A673 (cell line): Measurements from ENCODE around the gene UBE2J2. TPM values are rescaled to one million over a fixed set of nuclear protein-coding genes. Genes with fewer than 3 reads are reported as not detected.

Experiments used
- BruUV-seq: library from RNA; stranded (reverse); fragments of 400-500 nt; replicated peaks from 2 replicates; lab custom pipeline; 2021; lab: Mats Ljungman, UMichigan
- CTCF ChIA-PET: fragments of 300-600 bp; sonication (Branson Sonifier 250); formaldehyde crosslinking; loops from one replicate; lab custom pipeline; 2022; ENCODE audit warnings: antibody characterized with exemption; lab: Charles Lee
- POLR2A ChIA-PET: fragments of 300-600 bp; sonication (Branson Sonifier 250); formaldehyde crosslinking; loops from one replicate; lab custom pipeline; 2022; ENCODE audit warnings: antibody characterized with exemption; ENCODE audit not compliant: low non-redundant PET; lab: Charles Lee
- DNase-seq: peaks from one replicate; pipeline ENCODE4 v3.0.0-alpha.2; 2015; ENCODE audit warnings: low spot score
- H3K27ac ChIP-seq: fragments of 200-600 bp; sonication (generic); 2 replicates; pipeline ENCODE4 v1.5.1; 2016; ENCODE audit warnings: mixed run types, low read depth, mild to moderate bottlenecking, mixed read lengths, antibody characterized with exemption, low read length; ENCODE audit not compliant: poor library complexity, severe bottlenecking
- H3K27me3 ChIP-seq: fragments of 200-600 bp; sonication (generic); replicated peaks from 2 replicates; pipeline ENCODE4 v1.6.1; 2017; ENCODE audit warnings: mixed run types, low read depth, mild to moderate bottlenecking, mixed read lengths, antibody characterized with exemption, low read length; ENCODE audit not compliant: insufficient read depth, poor library complexity
- H3K36me3 ChIP-seq: fragments of 200-600 bp; sonication (generic); 2 replicates; pipeline ENCODE4 v1.6.1; 2016; ENCODE audit warnings: mixed run types, mild to moderate bottlenecking, mixed read lengths, antibody characterized with exemption, low read length; ENCODE audit not compliant: insufficient read depth, poor library complexity, severe bottlenecking
- H3K4me1 ChIP-seq: fragments of 200-600 bp; sonication (generic); 2 replicates; pipeline ENCODE4 v1.6.1; 2017; ENCODE audit warnings: mixed run types, mild to moderate bottlenecking, mixed read lengths, antibody characterized with exemption, low read length; ENCODE audit not compliant: insufficient read depth, poor library complexity, severe bottlenecking
- H3K4me3 ChIP-seq: fragments of 200-600 bp; sonication (generic); 2 replicates; pipeline ENCODE4 v1.5.1; 2016; ENCODE audit warnings: low read depth, mixed run types, mild to moderate bottlenecking, mixed read lengths, low read length; ENCODE audit not compliant: poor library complexity, severe bottlenecking
- H3K9me3 ChIP-seq: fragments of 200-600 bp; sonication (generic); 2 replicates; pipeline ENCODE4 v1.6.1; 2016; ENCODE audit warnings: mixed run types, low read depth, mild to moderate bottlenecking, mixed read lengths, antibody characterized with exemption, low read length; ENCODE audit not compliant: poor library complexity, severe bottlenecking
- CTCF ChIP-seq: fragments of 300-800, 200-600 bp; sonication (generic); conservative IDR thresholded peaks from 2 replicates; pipeline ENCODE4 v1.5.1; 2017; ENCODE audit warnings: low read depth, mild to moderate bottlenecking, antibody characterized with exemption, low read length, moderate library complexity, mixed read lengths
- EZH2 ChIP-seq: fragments of 200-600 bp; sonication (generic); IDR thresholded peaks from 2 replicates; pipeline ENCODE4 v1.6.1; 2017; ENCODE audit warnings: borderline replicate concordance, low read depth, mild to moderate bottlenecking, mixed read lengths, antibody characterized with exemption, low read length; ENCODE audit not compliant: poor library complexity, severe bottlenecking
- intact Hi-C: fragments of 100-400 bp; cut with micrococcal nuclease; formaldehyde crosslinking; loops from one replicate; pipeline ENCODE4 v1.10.0; 2022; ENCODE audit not compliant: unreplicated experiment
- total RNA-seq: library from RNA; stranded (reverse); gene quantifications from 2 replicates; pipeline ENCODE4 v1.2.3, GENCODE V29; 2021

UBE2J2 gene
- total RNA-seq, 1 experiment from 2014 or later = 92.8 TPM

GRCh38 chr1:1308756-1309250, 35.1 kb upstream of the UBE2J2 start:
- BruUV-seq = TSS peak; percentile 48
- Histone ChIP-seq H3K4me1 (peaks cover 38% of the 10 kb centered on the region), H3K4me3 (peak overlapping the region; percentile 88), H3K27me3 (no peaks in the 10 kb centered on the region), H3K36me3 (peaks cover 21% of the 10 kb centered on the region), H3K9me3 (no peaks in the 10 kb centered on the region), H3K27ac (peak overlapping the region; percentile 96)
- POLR2A ChIA-PET = interaction anchor here (0.5 kb wide), 1 partner anchor 360 kb away, joined by 8 read pairs; no protein-coding TSS in a partner anchor
- DNase-seq = no peak
- CTCF ChIA-PET = no interaction called here
- intact Hi-C loops = loop anchor here (5.0 to 10.0 kb wide), 2 partner anchors 187 to 284 kb away; partner anchors contain the start of gene AGRN
- TF ChIP-seq EZH2 (no peak), CTCF (no peak)

GRCh38 chr1:1307923-1308755, 34.5 kb upstream of the UBE2J2 start, which contains the start of the genes ACAP3 and PUSL1:
ACAP3 (minus strand) TSS chr1:1307930; CDS start chr1:1307815, 115 bp downstream.
PUSL1 (plus strand) TSS chr1:1308597; CDS start chr1:1308644, 47 bp downstream.
- POLR2A ChIA-PET = no interaction called here
- Histone ChIP-seq H3K27ac (peak within 1 kb of the TSS; percentile 96), H3K36me3 (peaks cover 15% of the 10 kb centered on the region), H3K4me1 (peaks cover 39% of the 10 kb centered on the region), H3K9me3 (no peaks in the 10 kb centered on the region), H3K4me3 (peak within 1 kb of the TSS; percentile 88), H3K27me3 (no peaks in the 10 kb centered on the region)
- intact Hi-C loops = loop anchor here (5.0 to 10.0 kb wide), 2 partner anchors 186 to 283 kb away; partner anchors contain the start of gene AGRN
- no peak for TF ChIP-seq CTCF
- no peak for TF ChIP-seq EZH2
- peak; percentile 96 for DNase-seq
- no TSS peak for BruUV-seq
- CTCF ChIA-PET = no interaction called here

- H3K4me1 ChIP-seq = peaks cover 39% of the 10 kb centered on the region
- peaks cover 7% of the 10 kb centered on the region for H3K36me3 ChIP-seq
- TF ChIP-seq CTCF (no peak), EZH2 (no peak)
- intact Hi-C loops = loop anchor here (5.0 to 10.0 kb wide), 2 partner anchors 185 to 283 kb away; partner anchors contain the start of gene AGRN
- DNase-seq = no peak
- POLR2A ChIA-PET = no interaction called here
- peak overlapping the region; percentile 88 for H3K4me3 ChIP-seq
- peak overlapping the region; percentile 74 for H3K27ac ChIP-seq
- BruUV-seq = no TSS peak
- CTCF ChIA-PET = no interaction called here
- H3K9me3 ChIP-seq = no peaks in the 10 kb centered on the region
- no peaks in the 10 kb centered on the region for H3K27me3 ChIP-seq
Observed at GRCh38 chr1:1307261-1307922, 33.7 kb upstream of the UBE2J2 start.
